Keratinocyte (primary cell): ENCODE data around the gene DDAH1. TPM values are rescaled to one million over a fixed set of nuclear protein-coding genes. Genes with fewer than 3 reads are reported as not detected.

Experiments used
- DNase-seq: peaks from one replicate; pipeline ENCODE4 v3.0.0-alpha.2; 2011; ENCODE audit warnings: low read depth, missing footprints, low spot score
- FAIRE-seq: peaks from 2 replicates; lab custom pipeline; 2011; peaks lifted over from hg19 to GRCh38; lab: Jason Lieb, UNC
- H2AFZ ChIP-seq: 2 replicates; pipeline ENCODE4 v1.6.0; 2012; ENCODE audit warnings: low read length, control low read depth, inconsistent platforms; ENCODE audit not compliant: control insufficient read depth
- H3K27ac ChIP-seq: 2 replicates; pipeline ENCODE4 v1.5.1; 2011; ENCODE audit warnings: low read length; ENCODE audit not compliant: control insufficient read depth, insufficient read depth
- H3K27me3 ChIP-seq: 3 replicates; pipeline ENCODE4 v1.6.0; 2011; ENCODE audit warnings: low read length; ENCODE audit not compliant: control insufficient read depth, insufficient read depth; ENCODE audit errors: extremely low read depth
- H3K36me3 ChIP-seq, 2 experiments: 2 replicates in 1 of 2; 3 replicates in 1 of 2; pipeline ENCODE4 v1.5.1; 2011; ENCODE audit warnings: low read length in 2 of 2, mild to moderate bottlenecking in 1 of 2; ENCODE audit not compliant: control insufficient read depth in 2 of 2, insufficient read depth in 2 of 2; ENCODE audit errors: extremely low read depth in 1 of 2
- H3K4me1 ChIP-seq: 3 replicates; pipeline ENCODE4 v1.5.1; 2011; ENCODE audit warnings: low read length; ENCODE audit not compliant: control insufficient read depth, insufficient read depth; ENCODE audit errors: extremely low read depth
- H3K4me2 ChIP-seq: 3 replicates; pipeline ENCODE4 v1.6.0; 2011; ENCODE audit warnings: low read depth, low read length; ENCODE audit not compliant: control insufficient read depth, insufficient read depth; ENCODE audit errors: extremely low read depth
- H3K4me3 ChIP-seq, 3 experiments: fragments of 200-600 bp in 1 of 3; sonication (generic) in 1 of 3; 2 replicates in 2 of 3; 3 replicates in 1 of 3; pipeline ENCODE4 v1.5.1; 2011 to 2016; ENCODE audit warnings: low read length in 3 of 3, mild to moderate bottlenecking in 3 of 3, control low read depth in 2 of 3, inconsistent platforms in 1 of 3, low read depth in 1 of 3, mixed read lengths in 1 of 3, mixed run types in 1 of 3, moderate library complexity in 1 of 3; ENCODE audit not compliant: control insufficient read depth in 2 of 3, insufficient read depth in 2 of 3; ENCODE audit errors: extremely low read depth in 1 of 3
- H3K79me2 ChIP-seq: 2 replicates; pipeline ENCODE4 v1.6.0; 2012; ENCODE audit warnings: low read length; ENCODE audit not compliant: control insufficient read depth, insufficient read depth
- H3K9ac ChIP-seq: 3 replicates; pipeline ENCODE4 v1.6.0; 2011; ENCODE audit warnings: low read length; ENCODE audit not compliant: control insufficient read depth, insufficient read depth; ENCODE audit errors: extremely low read depth
- H3K9me1 ChIP-seq: 3 replicates; pipeline ENCODE4 v1.6.0; 2011; ENCODE audit warnings: low read length; ENCODE audit not compliant: control insufficient read depth, insufficient read depth; ENCODE audit errors: extremely low read depth
- H3K9me3 ChIP-seq: 2 replicates; pipeline ENCODE4 v1.5.1; 2012; ENCODE audit warnings: low read depth, low read length; ENCODE audit not compliant: control insufficient read depth
- H4K20me1 ChIP-seq: 3 replicates; pipeline ENCODE4 v1.6.0; 2011; ENCODE audit warnings: low read length; ENCODE audit not compliant: control insufficient read depth, insufficient read depth; ENCODE audit errors: extremely low read depth
- CTCF ChIP-seq, 3 experiments: IDR thresholded peaks in 1 of 3; conservative IDR thresholded peaks in 1 of 3; optimal IDR thresholded peaks in 1 of 3; 2 replicates in 2 of 3; 3 replicates in 1 of 3; pipeline versions ENCODE3 to v1.5.1; 2011; ENCODE audit warnings: low read length in 3 of 3, mild to moderate bottlenecking in 3 of 3, moderate library complexity in 2 of 3, control low read depth in 1 of 3, inconsistent platforms in 1 of 3; ENCODE audit not compliant: insufficient read depth in 2 of 3; ENCODE audit errors: extremely low read depth in 1 of 3
- EZH2 ChIP-seq: IDR thresholded peaks from one replicate; pipeline ENCODE4 v1.6.1; 2012; ENCODE audit warnings: inconsistent platforms, mild to moderate bottlenecking, low read length, moderate library complexity
- dilution Hi-C: fragments of 300-500 bp; cut with MboI; formaldehyde crosslinking; loops from one replicate; pipeline ENCODE4 v1.7.0; 2020; ENCODE audit warnings: low sequenced_read_pairs; ENCODE audit not compliant: extremely low pct_ligation_motif_present
- polyA plus RNA-seq, 5 experiments: library from polyadenylated mRNA; depleted of rRNA in 3 of 5; stranded (reverse) in 3 of 5; stranded (forward) in 1 of 5; unstranded in 1 of 5; fragments of >200 nt; gene quantifications; 1 replicate in 1 of 5; 2 replicates in 3 of 5; 3 replicates in 1 of 5; pipeline versions ENCODE4 v1.2.1 to v1.2.3, GENCODE V29; 2011 to 2012; ENCODE audit warnings: missing spikeins in 2 of 5, low read depth in 1 of 5, low replicate concordance in 1 of 5

The DDAH1 gene
- polyA plus RNA-seq, 1 donor (not counting 4 experiments of a cell fraction or from before 2014, with no cell fraction given) = 5.8 TPM

- no peaks in the 10 kb centered on the region for H4K20me1 ChIP-seq
- dilution Hi-C loops = no loop called here
- H3K36me3 ChIP-seq = no peaks in the 10 kb centered on the region
- H2AFZ ChIP-seq = no peak overlapping the region
- H3K4me2 ChIP-seq = no peak overlapping the region
- no peak for DNase-seq
- no peaks in the 10 kb centered on the region for H3K79me2 ChIP-seq
- no peak overlapping the region for H3K27ac ChIP-seq
- no peaks in the 10 kb centered on the region for H3K4me1 ChIP-seq
- H3K4me3 ChIP-seq = no peak overlapping the region
- H3K9me3 ChIP-seq = no peaks in the 10 kb centered on the region
- H3K27me3 ChIP-seq = no peaks in the 10 kb centered on the region
- TF ChIP-seq EZH2 = no peak
- TF ChIP-seq CTCF (optimal IDR thresholded peaks at IDR 0.05 in 1 of 3, IDR thresholded peaks at IDR 0.05 in 1 of 3, conservative IDR thresholded peaks at IDR 0.05 in 1 of 3; ENCODE audit: extremely low read depth in 1 of 3, insufficient read depth in 2 of 3, low read length in 3 of 3) = no peak
- no peaks in the 10 kb centered on the region for H3K9me1 ChIP-seq
- H3K9ac ChIP-seq = no peak overlapping the region
- FAIRE-seq = no peak
Observed at GRCh38 chr1:85359874-85360721, 104.9 kb downstream of the DDAH1 start.

DNA sequence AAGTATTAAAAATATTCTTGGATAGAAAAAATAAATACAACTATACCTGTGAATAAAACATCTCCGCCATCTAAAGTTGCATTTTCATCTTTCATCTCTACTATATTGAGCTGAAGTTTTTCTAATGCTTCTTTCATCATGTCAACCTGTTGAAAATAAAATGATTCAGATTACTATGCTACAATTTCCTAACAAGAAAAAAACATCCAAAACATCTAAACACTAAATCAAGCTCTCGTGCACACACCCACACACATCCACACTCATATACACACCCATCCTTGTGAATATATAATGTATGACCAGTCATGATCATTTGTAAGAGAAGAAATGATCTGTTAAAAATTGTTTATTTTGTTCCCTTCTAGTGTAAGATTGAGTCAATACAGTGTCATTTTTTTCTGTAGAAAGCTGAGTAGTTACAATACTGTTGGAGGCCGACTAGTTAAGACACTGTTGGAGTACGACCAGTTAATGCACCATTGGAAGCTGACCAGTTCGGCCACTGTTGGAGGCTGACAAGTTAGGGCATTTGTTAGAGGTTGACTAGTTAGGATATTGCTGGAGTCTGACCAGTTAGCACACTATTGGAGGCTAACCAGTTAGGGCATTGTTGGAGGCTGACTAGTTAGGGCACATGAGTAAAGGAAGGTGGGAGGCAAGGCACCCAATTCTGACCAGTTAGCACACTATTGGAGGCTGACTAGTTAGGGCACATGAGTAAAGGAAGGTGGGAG lies 106.1 kb downstream of the DDAH1 start:
- H3K4me1 ChIP-seq = no peaks in the 10 kb centered on the region
- H3K36me3 ChIP-seq = no peaks in the 10 kb centered on the region
- no peak overlapping the region for H3K9ac ChIP-seq
- DNase-seq (no peak), FAIRE-seq (no peak)
- H3K9me1 ChIP-seq = no peaks in the 10 kb centered on the region
- H3K27ac ChIP-seq = no peak overlapping the region
- H3K79me2 ChIP-seq = no peaks in the 10 kb centered on the region
- TF ChIP-seq CTCF (optimal IDR thresholded peaks at IDR 0.05 in 1 of 3, IDR thresholded peaks at IDR 0.05 in 1 of 3, conservative IDR thresholded peaks at IDR 0.05 in 1 of 3; ENCODE audit: extremely low read depth in 1 of 3, insufficient read depth in 2 of 3, low read length in 3 of 3) = no peak
- no peak for TF ChIP-seq EZH2
- no peaks in the 10 kb centered on the region for H3K9me3 ChIP-seq
- no peaks in the 10 kb centered on the region for H4K20me1 ChIP-seq
- dilution Hi-C loops = no loop called here
- no peaks in the 10 kb centered on the region for H3K27me3 ChIP-seq
- no peak overlapping the region for H3K4me3 ChIP-seq
- H2AFZ ChIP-seq = no peak overlapping the region
- H3K4me2 ChIP-seq = no peak overlapping the region
